Smooth muscle cell (in vitro differentiated cells): ENCODE data around the gene OR13J1. TPM values are rescaled to one million over a fixed set of nuclear protein-coding genes. Genes with fewer than 3 reads are reported as not detected.

Source experiments
- DNase-seq: peaks from one replicate; lab custom pipeline; 2025; ENCODE audit not compliant: unreplicated experiment; lab: John Stamatoyannopoulos, UW
- H2AFZ ChIP-seq: fragments of 200-600 bp; sonication (generic); 2 replicates; pipeline ENCODE4 v1.6.0; 2016; ENCODE audit warnings: antibody characterized with exemption, low read depth, mild to moderate bottlenecking
- H3F3A ChIP-seq: fragments of 200-600 bp; sonication (generic); 2 replicates; pipeline ENCODE4 v1.6.0; 2017; ENCODE audit warnings: antibody characterized with exemption, low read depth
- H3K27ac ChIP-seq: fragments of 200-600 bp; sonication (generic); 2 replicates; pipeline ENCODE4 v1.5.1; 2016; ENCODE audit warnings: low read depth, mild to moderate bottlenecking
- H3K27me3 ChIP-seq: fragments of 200-600 bp; sonication (generic); 2 replicates; pipeline ENCODE4 v1.6.1; 2016; ENCODE audit warnings: low read depth, mild to moderate bottlenecking
- H3K36me3 ChIP-seq: fragments of 200-600 bp; sonication (generic); 2 replicates; pipeline ENCODE4 v1.5.1; 2016; ENCODE audit warnings: low read depth
- H3K4me1 ChIP-seq: fragments of 200-600 bp; sonication (generic); 2 replicates; pipeline ENCODE4 v1.5.1; 2016; ENCODE audit warnings: low read depth
- H3K4me2 ChIP-seq: fragments of 200-600 bp; sonication (generic); 2 replicates; pipeline ENCODE4 v1.6.0; 2016; ENCODE audit warnings: mild to moderate bottlenecking
- H3K4me3 ChIP-seq: fragments of 200-600 bp; sonication (generic); 2 replicates; pipeline ENCODE4 v1.5.1; 2016; ENCODE audit warnings: mild to moderate bottlenecking
- H3K79me2 ChIP-seq: fragments of 200-600 bp; sonication (generic); 2 replicates; pipeline ENCODE4 v1.6.0; 2016; ENCODE audit warnings: low read depth, mild to moderate bottlenecking
- H3K9ac ChIP-seq: fragments of 200-600 bp; sonication (generic); 2 replicates; pipeline ENCODE4 v1.6.0; 2016; ENCODE audit warnings: low read depth
- H3K9me3 ChIP-seq: fragments of 200-600 bp; sonication (generic); replicated peaks from 2 replicates; pipeline ENCODE4 v1.5.1; 2016; ENCODE audit warnings: low read depth
- H4K20me1 ChIP-seq: fragments of 200-600 bp; sonication (generic); 2 replicates; pipeline ENCODE4 v1.6.0; 2016; ENCODE audit warnings: low read depth
- WGBS: methylation state at CpG from one replicate; pipeline ENCODE4 v1.1.7; 2016; ENCODE audit warnings: low lambda C conversion rate; 5-methylcytosine and 5-hydroxymethylcytosine counted together
- polyA plus RNA-seq: library from polyadenylated mRNA; unstranded; fragments of >200 nt; fragmentation: Nextera tagmentation; extraction: Ambion mirVana; gene quantifications from 2 replicates; pipeline ENCODE4 v1.2.1, GENCODE V29; 2016
- total RNA-seq: library from RNA; depleted of rRNA; stranded (reverse); fragments of >200 nt; gene quantifications from 2 replicates; pipeline ENCODE4 v1.2.3, GENCODE V29; 2014
- TF ChIP-seq, protein P1 (sequence below): fragments of 200-600 bp; sonication (generic); IDR thresholded peaks from 2 replicates; pipeline ENCODE4 v1.5.1; 2017; ENCODE audit warnings: borderline replicate concordance, mild to moderate bottlenecking, antibody characterized with exemption; ENCODE audit not compliant: insufficient read depth, poor library complexity, severe bottlenecking

OR13J1 gene
- total and polyA plus RNA-seq, 2 experiments from 2014 or later: not detected

DNA sequence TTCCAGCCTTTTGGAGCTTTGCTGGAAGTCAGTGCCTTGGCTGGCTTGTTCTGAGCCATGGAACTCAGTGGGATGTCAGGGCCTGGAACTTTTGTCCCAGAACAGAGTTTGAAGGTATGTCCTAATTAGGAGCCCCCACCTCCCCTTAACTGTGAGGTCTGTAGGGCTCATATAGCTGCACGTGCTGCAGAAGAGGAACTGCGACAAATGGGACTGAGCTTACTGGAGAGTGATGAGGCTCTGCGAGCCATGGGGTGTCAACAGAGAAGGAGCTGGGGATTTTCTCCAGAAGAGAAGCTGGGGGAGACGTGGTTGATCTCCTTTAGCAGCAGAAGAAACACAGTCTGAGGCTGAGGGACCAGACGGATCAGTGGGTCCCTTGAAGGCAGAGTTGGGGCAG lies 30.3 kb downstream of the OR13J1 start:
- Histone ChIP-seq H3K9ac (no peak overlapping the region), H3K4me3 (no peak overlapping the region), H3K4me1 (no peaks in the 10 kb centered on the region), H3K27me3 (no peaks in the 10 kb centered on the region), H3K27ac (no peak overlapping the region), H3F3A (peaks cover 5% of the 10 kb centered on the region), H3K9me3 (no peaks in the 10 kb centered on the region), H3K36me3 (no peaks in the 10 kb centered on the region), H4K20me1 (no peaks in the 10 kb centered on the region), H3K79me2 (no peaks in the 10 kb centered on the region), H2AFZ (no peak overlapping the region), H3K4me2 (no peak overlapping the region)
- TF ChIP-seq, protein P1, sequence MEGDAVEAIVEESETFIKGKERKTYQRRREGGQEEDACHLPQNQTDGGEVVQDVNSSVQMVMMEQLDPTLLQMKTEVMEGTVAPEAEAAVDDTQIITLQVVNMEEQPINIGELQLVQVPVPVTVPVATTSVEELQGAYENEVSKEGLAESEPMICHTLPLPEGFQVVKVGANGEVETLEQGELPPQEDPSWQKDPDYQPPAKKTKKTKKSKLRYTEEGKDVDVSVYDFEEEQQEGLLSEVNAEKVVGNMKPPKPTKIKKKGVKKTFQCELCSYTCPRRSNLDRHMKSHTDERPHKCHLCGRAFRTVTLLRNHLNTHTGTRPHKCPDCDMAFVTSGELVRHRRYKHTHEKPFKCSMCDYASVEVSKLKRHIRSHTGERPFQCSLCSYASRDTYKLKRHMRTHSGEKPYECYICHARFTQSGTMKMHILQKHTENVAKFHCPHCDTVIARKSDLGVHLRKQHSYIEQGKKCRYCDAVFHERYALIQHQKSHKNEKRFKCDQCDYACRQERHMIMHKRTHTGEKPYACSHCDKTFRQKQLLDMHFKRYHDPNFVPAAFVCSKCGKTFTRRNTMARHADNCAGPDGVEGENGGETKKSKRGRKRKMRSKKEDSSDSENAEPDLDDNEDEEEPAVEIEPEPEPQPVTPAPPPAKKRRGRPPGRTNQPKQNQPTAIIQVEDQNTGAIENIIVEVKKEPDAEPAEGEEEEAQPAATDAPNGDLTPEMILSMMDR: no peak
- DNase-seq: no peak
- 96% methylated on average over 5 of the region's 5 CpGs for WGBS

DNA sequence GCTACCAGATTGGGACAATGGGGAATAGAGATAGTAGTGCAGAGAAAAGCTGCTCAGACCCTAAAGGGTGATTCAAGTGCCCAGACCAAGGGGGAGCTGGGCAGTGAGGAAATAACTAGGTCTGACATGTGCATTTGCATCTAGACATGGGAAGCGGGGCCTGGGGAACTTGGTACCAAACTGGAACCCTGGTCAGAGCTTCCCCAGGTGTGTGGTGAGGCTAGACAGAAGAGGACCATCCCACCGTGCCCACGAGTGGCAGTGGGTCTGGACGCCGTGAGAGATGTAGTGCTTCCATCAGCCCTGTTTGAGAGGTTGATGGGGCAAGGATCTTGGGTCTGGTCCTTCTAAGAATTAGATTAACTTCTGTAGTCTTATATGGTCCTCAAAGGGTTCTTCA lies 33.6 kb downstream of the OR13J1 start:
- Histone ChIP-seq H3K27me3 (no peaks in the 10 kb centered on the region), H3K9ac (no peak overlapping the region), H3K9me3 (no peaks in the 10 kb centered on the region), H2AFZ (no peak overlapping the region), H3K27ac (no peak overlapping the region), H3K4me2 (no peak overlapping the region), H3K4me1 (no peaks in the 10 kb centered on the region), H3K36me3 (no peaks in the 10 kb centered on the region), H3F3A (no peaks in the 10 kb centered on the region), H3K79me2 (no peaks in the 10 kb centered on the region), H4K20me1 (no peaks in the 10 kb centered on the region), H3K4me3 (no peak overlapping the region)
- TF ChIP-seq, protein P1: no peak
- no peak for DNase-seq
- WGBS: 96% methylated on average over 5 of the region's 5 CpGs

DNA sequence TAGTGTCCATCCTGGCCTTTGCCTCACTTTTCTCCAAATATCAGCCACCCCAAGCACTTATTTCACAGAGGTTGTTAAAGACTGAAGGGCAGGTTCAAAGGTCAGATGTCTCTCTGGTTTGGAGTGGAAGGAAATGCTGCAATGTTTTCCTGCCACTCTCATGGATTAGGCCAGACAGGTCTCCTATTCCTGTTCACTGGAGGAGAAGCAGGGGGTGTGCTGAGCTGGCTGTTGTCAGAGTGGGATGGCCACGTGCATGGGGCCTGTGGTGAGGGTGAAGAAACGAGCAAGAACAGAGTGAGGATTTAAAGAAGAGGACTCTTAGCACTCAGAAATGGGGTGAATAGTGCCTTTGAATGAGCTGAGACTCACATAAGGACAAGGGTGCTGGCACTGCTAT lies 34.4 kb downstream of the OR13J1 start:
- no peaks in the 10 kb centered on the region for H3K4me1 ChIP-seq
- no peaks in the 10 kb centered on the region for H3K79me2 ChIP-seq
- no peak overlapping the region for H3K4me2 ChIP-seq
- no peaks in the 10 kb centered on the region for H3K27me3 ChIP-seq
- no peaks in the 10 kb centered on the region for H4K20me1 ChIP-seq
- H3K36me3 ChIP-seq: no peaks in the 10 kb centered on the region
- H3K4me3 ChIP-seq: no peak overlapping the region
- no peaks in the 10 kb centered on the region for H3F3A ChIP-seq
- WGBS: 83% methylated on average over 2 of the region's 2 CpGs
- no peaks in the 10 kb centered on the region for H3K9me3 ChIP-seq
- no peak for DNase-seq
- no peak overlapping the region for H3K9ac ChIP-seq
- H2AFZ ChIP-seq: no peak overlapping the region
- TF ChIP-seq, protein P1: no peak
- H3K27ac ChIP-seq: no peak overlapping the region

DNA sequence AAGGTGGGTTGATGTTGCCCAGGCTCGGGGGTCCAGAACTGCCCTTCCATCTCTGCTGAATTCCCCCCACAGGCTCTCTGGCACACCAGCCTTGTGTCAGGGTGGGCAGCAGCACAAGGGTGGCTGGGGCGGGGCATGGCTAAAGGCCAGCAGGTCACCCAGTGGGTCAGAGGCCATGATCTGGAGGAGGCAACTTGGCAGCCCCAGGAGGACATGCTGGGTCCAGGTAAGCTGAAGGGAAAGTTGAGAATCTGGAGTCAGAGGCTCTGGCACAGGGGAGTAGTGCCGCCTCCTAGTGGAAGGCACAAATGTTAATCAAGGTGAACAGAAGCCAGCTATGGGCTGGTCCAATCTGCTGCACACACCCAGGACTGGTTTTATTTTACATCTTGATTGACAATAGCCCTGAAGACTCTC lies 35.0 kb downstream of the OR13J1 start:
- no peaks in the 10 kb centered on the region for H4K20me1 ChIP-seq
- no peaks in the 10 kb centered on the region for H3K27me3 ChIP-seq
- H3K9me3 ChIP-seq: no peaks in the 10 kb centered on the region
- no peak for DNase-seq
- H3K4me3 ChIP-seq: no peak overlapping the region
- no peak overlapping the region for H3K4me2 ChIP-seq
- no peak overlapping the region for H3K27ac ChIP-seq
- peaks cover 1% of the 10 kb centered on the region for H3K4me1 ChIP-seq
- TF ChIP-seq, protein P1: no peak
- H3K79me2 ChIP-seq: peaks cover 4% of the 10 kb centered on the region
- H3K36me3 ChIP-seq: no peaks in the 10 kb centered on the region
- H3F3A ChIP-seq: no peaks in the 10 kb centered on the region
- H2AFZ ChIP-seq: no peak overlapping the region
- H3K9ac ChIP-seq: no peak overlapping the region
- WGBS: 92% methylated on average over 3 of the region's 3 CpGs
